GM19043 (cell line): ENCODE measurements around the gene PGLYRP2.
"Not testable (repeated sequence)": the region's sequence is repeated elsewhere in the genome, so short reads cannot be mapped to it uniquely, and the experiment has no call there.

Source experiments
- ATAC-seq: cut with Tn5 transposase; IDR thresholded peaks from one replicate; pipeline ENCODE4 v1.9.1; 2021; ENCODE audit warnings: low read depth; ENCODE audit not compliant: unreplicated experiment

PGLYRP2 gene

DNA sequence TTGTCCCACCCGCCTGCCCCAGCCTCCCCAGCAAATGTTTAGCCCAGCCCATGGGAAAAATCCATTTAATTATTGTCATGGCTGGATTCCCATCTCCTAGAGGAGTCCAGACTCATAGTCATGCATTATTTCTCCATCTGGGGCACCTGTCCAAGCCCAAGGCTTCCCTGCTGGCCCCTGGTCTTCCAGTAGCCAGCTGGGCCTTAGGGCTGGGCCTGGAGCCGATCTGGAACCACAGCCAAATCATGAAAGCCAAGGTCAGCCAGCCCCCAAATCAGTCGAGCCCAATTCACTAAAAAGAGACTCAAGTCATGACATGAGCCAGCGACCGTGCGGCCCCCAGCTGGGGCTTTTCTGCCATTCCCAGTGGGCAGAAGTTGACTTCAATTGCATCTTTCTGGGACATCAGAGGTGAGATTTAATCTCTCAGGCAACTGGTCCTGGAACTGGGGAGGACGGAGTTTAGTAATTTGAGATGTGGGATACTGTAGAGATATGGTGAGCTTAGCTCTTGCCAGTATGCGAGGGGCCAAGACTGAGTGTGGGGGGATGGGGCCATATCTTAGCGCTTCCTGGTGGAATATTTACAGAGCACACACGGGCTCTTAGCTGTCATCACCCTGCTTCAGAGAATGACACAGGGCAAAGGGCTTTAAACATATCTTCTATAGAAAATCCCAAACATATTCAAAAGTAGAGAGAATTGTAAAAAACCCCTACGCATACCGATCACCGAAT is 9.4 kb upstream of the PGLYRP2 start:
- ATAC-seq = no peak

DNA sequence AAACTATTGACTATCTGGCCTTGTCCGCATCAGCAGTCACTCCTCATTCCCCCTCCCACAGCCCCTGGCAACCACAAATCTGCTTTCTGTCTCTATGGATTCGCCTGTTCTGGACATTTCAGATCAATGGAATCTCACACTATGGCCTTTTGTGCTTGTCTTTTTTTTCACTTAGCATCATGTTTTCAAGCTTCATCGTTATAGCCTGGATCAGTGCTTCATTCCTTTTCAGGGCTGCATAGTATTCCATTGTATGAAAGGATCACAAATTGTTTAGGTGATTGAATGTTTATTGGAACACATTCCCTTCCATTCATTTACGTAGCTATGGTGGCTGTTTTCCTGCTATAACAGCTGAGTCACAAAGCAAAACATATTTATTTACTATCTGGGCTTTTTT is 7.7 kb upstream of the PGLYRP2 start:
- ATAC-seq = no peak

DNA sequence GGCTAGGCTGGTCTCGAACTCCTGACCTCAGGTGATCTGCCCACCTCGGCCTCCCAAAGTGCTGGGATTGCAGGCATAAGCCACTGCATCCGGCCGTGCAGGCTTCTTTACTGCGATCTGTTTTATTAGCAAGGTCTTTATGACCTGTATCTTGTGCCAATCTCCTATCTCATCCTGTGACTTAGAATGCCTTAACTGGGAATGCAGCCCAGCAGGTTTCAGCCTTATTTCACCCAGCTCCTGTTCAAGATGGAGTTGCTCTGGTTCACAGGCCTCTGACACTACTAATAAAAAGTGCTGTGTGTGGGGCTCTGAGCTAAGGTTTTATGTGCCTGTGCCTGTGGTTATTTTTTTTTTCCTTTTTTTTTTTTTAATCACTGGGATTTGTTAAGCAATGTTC is 6.5 kb upstream of the PGLYRP2 start:
- ATAC-seq = not testable (repeated sequence)

DNA sequence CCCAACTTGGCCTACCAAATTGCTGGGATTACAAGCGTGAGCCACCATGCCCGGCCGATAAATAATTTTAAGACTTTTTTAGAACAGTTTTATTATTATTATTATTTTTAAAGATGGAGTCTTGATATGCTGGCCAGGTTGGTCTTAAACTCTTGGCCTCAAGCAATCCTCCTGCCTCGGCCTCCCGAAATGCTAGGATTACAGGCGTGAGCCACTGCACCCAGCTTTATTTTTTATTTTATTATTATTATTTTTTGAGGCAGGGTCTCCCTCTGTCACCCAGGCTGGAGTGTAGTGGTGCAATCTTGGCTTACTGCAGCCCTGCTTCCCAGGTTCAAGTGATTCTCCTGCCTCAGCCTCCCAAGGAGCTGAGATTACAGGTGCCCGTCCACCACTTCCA is 1.7 kb upstream of the PGLYRP2 start:
- ATAC-seq = not testable (repeated sequence)

DNA sequence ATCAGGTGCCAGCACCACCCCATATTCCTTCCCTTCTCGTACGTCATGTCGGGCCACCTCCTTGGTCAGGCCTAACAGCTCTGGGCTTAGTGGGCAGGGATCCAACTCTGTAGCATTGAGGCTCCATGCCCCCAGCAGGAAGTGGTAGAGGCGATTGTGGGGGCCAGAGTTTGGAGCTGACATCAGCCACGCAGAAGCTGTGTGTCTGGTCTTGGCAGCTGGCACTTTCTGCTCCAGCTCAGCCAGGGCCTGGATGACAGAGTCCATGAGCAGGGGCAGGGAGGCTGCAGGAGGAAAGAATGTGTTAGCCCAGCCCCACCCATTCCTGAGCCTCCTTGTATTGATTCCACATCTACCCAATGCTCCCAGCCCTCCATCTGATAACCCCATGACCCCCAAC is 3.0 kb downstream of the PGLYRP2 start:
- no peak for ATAC-seq

DNA sequence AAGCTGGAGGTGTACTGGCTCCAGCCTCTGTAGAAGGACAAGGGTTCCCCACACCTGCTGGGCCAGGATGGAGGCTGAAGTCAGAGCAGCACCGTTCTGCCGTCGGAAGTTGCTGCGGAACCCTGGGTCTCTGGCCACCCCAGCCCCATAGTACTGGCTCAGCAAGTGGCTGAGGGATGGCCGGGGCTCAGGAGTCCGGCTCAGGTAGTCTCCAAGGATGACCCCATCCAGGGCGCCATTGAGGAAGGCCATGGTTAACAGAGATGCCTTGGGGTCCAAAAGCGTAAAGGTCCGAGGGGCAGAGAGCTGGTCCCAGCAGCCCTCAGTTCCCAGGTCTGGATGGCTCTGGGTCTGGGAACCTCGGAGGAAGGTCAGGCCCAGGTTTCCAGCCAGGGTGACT is 3.7 kb downstream of the PGLYRP2 start:
- no peak for ATAC-seq

DNA sequence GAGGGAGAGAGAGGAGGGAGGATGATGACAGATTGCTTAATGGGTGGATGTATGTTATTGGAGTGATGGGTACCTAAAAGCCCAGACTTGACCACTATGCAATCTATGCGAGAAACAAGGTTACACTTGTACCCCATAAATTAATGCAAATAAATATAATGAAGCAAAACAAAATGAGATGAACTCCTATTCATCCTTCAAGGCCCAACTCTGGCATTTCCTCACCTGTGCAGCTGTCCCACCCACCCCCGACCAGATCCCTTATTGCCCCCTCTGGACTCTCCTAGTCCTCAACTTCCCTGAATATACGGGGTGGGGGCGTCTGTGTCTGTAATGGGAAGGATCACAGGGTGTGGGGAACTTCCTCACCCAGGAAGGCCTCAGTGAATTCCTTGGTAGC is 4.1 kb downstream of the PGLYRP2 start:
- no peak for ATAC-seq

DNA sequence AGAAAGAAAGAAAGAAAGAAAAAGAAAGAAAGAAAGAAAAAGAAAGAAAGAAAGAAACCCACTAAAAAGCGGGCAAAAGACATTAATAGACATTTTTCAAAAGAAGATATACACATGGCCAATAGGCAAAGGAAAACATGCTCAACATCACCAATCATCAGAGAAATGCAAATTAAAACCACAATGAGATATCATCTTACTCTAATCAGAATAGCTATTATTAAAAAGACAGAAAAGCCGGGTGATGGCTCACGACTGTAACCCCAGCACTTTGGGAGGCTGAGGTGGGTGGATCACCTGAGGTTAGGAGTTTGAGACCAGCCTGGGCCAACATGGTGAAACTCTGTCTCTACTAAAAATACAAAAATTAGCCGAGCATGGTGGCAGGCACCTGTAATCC is 5.5 kb downstream of the PGLYRP2 start:
- ATAC-seq = not testable (repeated sequence)

DNA sequence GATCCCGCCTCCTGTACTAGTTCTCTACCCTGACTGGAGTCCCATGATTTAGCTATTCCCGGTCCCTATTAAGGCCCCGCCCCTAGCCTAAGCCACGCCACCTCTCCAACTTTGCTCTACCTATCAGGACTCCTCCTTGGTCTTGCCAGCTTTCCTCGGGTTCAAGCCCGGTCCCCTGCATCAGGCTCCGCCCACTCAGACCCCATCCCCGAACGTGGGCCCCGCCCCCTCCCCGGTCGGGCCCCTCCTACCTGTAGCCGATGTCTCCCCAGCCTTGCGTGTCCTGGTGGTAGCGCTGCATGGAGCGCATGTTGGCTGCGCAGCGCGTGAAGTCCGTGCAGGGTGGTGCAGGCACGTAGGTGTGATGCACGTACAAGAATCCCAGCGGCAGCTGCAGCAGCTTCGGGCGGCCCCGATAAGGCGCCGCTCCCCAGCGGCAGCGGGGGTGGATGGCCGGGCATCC is 7.6 kb downstream of the PGLYRP2 start:
- ATAC-seq = no peak

DNA sequence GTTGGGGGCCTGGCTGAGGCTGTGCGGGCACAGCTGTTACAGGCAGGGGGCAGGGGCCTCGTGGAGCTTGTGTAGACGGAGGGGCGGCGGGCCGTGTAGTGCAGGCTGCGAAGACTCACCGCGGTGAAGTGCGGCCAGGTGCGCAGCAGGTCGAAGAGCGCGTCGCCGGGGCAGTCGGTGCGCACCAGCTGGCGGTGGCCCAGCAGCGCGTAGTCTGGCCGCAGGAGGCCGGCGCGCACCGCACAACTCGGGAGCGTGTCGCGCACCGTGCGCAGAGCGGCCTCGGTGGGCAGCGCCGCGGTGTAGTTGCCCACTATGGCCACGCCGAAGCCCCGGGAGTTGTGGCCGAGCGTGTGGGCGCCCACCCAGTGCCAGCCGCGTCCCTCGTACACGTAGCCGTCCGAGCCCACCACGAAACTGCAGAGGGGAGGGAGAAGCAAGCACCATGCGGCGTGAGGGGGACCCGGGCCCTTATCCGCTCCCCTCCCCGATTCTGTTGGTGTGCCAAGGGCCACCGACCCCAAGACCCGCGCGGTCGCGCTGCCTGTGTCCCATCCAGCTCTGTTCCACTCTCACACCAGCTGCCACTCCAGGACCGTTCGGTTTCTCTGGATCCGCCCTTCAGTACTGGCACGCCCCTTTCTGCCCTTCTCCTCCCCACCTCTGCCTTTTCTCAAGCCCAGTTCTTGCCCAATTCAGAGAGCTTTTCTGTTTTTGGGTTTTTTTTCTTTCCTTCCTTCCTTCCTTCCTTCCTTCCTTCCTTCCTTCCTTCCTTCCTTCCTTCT is 9.6 kb downstream of the PGLYRP2 start:
- ATAC-seq = no peak

DNA sequence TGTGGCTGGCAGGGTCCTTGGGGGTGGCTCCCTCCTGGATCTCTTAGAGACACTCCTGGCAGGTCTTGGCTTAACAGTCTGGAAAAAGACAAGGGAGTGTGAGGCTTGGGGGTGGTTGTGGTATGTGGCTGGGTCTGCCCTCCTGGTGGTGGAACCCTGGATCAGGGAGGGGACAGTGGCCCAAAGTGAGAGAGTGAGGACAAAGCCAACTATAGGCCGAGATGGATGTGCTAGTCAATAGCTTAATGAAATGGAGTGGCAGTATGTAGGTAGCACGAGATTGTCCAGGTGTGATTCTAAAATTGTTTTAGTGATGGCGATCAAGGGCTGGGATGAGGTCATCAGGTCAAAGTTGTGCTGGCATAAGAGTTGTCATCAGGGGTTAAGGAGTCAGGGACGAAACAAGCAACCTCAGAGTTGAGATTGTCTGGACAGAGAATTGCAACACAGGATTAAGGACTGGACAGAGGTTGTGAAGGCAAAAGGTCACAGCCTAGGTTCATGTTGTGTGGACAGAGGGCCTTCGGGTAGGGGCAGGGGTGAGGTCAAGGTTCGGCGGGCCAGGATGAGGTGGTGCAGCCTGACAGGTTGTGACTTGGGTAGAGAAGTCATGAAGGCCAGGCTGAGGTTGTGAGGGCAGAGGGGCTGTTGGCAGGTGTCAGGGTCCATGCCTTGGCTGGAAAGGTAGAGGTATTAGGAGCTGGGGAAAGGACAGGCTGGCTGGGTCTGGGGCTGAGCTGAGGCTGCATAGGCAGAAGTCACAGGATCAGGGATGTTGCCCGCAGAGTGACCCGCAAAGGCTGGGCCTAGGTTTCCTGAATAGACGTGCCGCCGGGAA is 10.4 kb downstream of the PGLYRP2 start:
- no peak for ATAC-seq

DNA sequence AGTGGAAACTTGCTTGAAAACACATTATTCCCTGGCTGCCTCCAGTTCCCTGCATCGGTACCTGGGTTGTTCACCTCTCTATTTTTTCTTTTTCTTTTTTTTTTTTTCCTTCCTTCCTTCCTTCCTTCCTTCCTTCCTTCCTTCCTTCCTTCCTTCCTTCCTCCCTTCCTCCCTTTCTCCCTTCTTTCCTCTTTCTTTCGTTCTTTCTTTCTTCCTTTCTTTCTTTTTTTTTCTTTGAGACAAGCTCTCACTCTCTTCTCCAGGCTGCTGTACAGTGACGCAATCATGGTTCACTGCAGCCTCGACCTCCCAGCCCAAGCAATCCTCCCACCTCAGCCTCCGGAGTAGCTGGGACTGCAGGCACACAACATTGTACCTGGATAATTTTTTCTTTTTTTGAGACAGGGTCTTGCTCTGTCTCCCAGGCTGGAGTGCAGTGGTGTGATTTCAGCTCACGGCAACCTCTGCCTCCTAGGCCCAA is 11.5 kb downstream of the PGLYRP2 start:
- no peak for ATAC-seq

DNA sequence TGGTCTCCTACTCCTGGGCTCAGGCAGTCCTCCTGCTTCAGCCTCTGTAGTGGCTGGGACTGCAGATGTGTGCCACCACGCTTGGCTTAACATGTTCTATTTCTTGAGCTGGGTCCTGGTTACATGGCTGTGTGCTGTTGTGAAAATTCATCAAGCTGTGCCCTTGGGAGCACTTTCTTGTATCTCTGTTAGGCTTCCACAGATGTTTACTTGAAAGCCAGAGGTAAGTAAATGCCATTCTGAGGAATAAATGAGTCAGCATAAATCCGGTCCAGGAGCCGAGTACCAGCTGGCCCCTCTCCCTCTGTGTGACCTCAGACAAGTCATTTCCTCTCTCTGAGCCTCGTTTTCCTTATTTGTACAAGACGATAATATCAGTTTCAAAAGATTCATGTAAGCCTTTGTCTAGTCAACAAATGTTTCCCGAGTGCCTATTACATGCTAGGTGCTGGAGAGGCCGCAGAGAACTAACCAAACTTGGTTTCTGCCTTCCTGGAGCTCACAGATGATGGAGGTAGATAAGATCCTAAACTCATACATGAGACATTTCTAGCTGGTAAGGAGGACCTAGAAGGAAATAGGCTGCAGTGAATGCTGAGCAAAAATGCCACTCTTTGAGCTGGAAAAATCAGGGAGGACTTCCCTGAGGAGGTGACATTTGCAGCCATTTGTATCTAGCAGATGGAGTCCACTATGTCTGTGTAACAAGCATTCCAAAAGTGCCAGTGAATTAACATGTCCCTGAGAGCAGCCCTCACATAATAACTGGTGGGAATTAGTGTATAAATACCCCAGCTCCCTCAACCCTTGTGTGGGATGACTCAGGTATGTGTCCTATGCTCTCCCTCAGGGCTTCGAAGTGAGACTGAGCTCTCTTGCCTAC is 12.2 kb downstream of the PGLYRP2 start:
- ATAC-seq = peak; percentile 41

DNA sequence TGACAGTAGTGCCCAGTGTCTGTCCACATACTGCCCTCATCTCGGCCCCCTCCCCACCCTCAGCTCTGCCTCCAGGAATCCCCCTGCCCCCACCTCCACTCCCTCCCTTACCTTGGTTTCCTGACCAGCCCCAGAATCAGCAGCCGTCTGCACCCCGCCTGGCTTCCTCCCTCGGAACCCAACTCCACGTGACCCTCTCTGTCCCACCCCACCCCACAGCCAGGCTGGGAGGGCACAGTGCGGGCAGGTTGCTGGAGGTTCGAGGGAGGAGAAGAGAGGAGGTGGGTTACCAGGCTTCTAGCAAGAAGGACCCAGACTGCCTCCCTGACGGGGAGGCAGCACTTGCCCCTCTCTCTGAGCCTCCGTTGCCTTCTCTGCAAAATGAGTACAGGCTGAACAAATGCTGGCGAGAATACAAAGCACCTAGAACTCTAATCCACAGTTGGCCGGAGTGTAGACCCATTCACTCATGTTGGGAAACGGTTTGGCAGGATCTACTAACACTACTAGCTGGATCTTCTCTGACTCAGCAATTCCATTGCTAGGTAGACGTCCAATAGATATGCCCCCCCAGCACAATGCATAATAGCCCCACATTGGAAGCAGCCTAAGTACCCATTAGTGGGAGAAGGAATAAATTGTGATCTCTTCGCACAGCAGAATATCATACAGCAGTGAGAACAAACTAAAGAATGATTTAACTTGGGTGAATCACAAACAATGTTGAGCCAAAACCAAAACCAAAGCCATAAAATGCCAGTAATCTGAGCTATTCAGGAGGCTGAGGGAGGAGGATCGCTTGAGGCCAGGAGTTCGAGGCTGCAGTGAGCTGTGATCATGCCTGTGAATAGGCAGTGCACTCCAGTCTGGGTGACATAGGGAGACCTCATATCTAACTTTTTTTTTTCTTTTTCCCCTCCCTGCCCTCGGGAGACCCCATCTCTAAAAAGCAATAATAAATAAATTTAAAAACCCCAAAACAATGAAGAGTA is 14.6 kb downstream of the PGLYRP2 start, which contains the start of gene RASAL3:
TSS of gene RASAL3 (minus strand) at position 151 of the 992 bp plus-strand sequence. CDS start 186 bp downstream, outside the sequence.
- ATAC-seq = no peak

DNA sequence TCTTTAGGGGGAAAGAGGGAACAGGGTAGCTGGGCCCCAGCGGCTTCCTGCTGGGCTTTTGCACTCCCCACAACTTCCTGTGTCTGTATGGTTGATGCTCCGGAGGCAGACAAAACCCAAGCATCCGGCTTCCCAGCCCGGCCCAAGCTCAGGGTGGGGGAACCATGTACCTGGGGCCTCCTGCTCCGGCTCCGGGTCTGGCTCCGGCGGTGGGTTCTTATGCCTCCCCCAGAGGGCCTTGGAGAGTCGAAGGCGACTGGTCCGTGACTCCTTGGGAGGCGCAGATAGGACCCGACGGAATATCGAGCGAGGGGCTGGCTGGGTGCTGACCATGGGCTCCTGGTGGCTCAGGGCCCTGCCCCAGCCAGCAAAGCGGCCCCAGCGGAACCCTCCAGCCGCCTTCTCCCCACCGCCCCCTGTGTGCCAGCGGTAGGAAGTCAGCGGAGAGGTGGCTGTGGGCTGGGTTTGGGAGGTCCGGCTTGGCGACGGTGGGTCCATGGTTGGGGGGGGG is 15.4 kb downstream of the PGLYRP2 start:
- no peak for ATAC-seq

DNA sequence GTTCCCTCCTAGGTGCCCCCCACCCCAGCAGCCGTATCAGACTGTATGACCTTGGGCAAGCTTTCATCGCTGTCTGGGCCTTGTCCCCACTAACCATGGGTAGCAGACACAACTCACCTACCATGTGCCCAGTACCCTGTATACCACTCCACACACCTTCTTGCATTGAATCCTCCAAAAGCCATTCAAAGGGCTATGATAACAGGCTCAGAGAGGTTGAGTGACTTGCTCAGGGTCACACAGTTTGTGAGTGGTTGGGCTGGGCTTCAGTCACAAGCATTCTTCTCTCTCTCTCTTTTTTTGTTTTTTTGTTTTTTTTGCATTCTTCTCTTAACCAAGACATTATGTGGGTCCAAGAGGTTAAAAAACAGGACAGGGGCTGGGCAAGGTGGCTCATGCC is 17.6 kb downstream of the PGLYRP2 start:
- ATAC-seq = no peak

DNA sequence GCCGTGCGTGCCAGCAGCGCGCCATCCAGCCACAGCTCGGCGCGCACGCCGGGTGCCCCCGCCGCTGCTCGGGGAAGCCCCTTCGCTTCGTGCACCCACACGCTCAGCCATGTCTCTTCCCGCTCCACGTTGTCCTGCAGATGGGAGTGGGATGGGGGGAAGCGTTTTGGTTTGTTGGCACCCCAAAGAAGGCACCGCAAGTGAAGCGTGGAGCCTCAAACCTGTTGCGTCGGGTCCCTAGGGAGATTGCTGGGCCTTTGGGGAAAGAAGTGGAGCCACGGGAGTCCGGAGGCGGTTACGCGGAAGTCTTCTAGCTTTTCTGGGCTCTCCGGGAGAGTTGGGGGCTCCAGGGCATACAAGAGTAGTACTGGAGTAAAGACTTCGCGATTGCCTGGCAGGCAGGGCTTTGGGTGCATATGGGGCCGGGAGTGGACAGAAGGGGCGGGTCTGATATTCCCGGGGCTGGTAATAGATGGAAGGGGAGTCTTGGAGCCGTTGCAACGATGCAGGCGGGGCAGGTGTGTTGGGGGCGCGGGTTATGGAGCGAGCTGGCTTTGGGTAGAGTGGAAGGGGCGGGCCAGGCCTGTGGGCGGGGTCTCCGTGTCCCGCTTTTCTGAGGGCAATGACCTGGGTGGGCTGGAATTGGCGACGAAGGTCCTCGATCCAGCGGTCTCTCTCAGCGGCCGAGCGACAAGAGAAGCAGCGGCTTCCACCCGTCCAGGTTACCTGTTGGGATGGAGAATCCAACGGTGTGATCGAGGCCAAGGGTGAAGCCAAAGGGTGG is 21.4 kb downstream of the PGLYRP2 start:
- ATAC-seq = no peak
